GM19238 (cell line): ENCODE data around the gene MAP4.
"Not testable (repeated sequence)": the region's sequence is repeated elsewhere in the genome, so short reads cannot be mapped to it uniquely, and the experiment has no call there.

Experiments
- DNase-seq: peaks from one replicate; pipeline ENCODE4 v3.0.0; 2011; ENCODE audit warnings: low spot score; ENCODE audit not compliant: insufficient read length

Gene MAP4

DNA sequence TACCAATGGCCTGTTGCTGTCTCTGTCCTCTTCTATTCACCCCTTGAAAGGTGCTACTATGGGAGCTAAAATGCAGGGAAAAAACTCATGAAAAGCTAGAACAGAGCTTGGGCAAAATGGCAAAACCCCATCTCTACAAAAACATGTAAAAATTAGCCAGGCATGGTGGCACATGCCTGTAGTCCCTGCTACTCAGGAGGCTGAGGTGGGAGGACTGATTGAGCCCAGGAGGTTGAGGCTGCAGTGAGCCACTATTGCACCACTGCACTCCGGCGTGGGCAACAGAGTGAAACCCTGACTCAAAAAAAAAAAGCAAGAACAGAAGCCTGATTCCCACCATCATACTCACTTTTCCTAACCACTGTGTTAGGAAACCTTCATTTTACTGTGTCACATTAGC, 1.9 kb downstream of the MAP4 start:
- DNase-seq = no peak

DNA sequence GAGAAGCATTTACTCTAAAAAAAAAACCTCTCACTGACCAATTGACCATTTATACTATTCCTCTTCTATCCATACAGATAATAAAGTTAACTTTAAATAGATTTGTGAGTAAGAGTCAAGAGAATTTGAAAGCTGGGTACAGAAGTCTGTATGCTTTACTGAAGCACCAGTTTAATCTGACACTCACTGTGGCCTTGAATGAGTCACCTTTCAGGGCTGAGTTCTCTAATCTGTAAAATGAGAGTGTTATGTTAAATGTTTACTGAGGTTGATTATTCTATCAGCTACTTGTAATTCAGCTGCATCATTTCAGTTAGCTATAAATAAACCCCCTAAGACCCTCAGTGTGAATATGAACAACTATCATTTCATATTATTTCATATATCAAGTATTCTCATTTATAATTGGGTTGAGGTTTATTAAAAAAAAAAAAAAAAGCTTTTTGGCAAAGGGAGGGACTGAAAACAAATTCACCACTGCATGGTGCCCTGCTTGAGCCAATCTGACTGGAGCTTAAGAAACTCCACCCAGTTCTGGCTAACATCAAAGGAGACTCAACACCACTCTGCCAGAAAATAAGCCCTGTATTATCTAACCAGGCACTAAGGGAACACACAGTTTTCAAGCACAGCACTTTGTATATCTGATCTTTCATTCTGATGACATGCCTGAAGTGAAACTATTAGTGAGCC, 2.8 kb downstream of the MAP4 start:
- DNase-seq = no peak

DNA sequence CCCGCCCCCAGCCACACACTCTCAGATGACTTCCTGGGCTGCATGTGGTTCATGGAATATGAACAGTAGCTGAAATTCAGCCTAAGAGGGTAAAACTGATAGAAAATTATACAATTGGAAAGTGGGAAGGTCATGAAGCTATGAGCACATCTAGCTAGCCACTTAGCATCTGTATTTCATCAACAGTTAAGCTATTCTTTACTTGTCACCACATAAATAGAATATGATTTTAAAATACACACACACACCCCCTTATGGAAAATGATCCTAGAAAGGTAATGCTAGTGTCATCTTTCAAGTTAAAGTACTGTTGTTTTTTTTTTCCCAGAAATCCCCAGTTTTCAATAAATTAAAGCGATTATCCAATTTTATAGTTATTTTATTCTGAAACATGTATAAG, 3.6 kb downstream of the MAP4 start:
- no peak for DNase-seq

DNA sequence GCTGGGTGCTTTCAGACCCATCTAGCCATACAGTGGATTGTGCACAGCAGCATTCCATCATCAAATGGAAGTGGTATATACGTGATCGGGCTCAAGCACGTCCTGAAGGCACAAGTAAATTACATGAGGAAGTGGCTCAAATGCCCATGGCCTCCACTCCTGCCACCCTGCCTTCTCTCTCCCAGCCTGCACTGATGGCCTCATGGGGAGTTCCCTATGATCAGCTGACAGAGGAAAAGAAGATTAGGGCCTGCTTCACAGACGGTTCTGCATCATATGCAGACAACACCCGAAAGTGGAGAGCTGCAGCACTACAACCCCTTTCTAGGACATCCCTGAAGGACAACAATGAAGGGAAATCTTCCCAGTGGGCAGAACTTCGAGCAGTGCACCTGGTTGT, 8.2 kb downstream of the MAP4 start:
- not testable (repeated sequence) for DNase-seq

DNA sequence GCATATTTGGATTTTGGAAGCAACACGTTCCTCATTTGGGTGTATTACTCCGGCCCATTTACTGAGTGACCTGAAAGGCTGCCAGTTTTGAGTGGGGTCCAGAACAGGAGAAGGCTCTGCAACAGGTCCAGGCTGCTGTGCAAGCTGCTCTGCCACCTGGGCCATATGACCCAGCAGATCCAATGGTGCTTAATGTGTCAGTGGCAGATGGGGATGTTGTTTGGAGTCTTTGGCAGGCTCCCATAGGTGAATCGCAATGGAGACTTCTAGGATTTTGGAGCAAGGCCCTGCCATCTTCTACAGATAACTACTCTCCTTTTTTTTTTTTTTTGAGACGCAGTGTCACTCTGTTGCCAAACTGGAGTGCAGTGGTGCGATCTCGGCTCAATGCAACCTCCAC, 8.9 kb downstream of the MAP4 start:
- not testable (repeated sequence) for DNase-seq

DNA sequence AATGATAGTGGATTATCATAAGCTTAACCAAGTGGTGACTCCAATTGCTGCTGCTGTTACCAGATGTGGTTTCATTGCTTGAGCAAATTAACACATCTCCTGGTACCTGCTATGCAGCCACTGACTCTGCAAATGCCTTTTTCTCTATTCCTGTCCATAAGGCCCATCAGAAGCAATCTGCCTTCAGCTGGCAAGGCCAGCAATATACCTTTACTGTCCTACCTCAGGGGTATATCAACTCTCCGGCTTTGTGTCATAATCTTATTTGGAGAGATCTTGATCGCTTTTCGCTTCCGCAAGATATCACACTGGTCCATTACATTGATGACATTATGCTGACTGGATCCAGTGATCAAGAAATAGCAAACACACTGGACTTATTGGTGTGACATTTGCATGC, 9.4 kb downstream of the MAP4 start:
- DNase-seq = not testable (repeated sequence)

DNA sequence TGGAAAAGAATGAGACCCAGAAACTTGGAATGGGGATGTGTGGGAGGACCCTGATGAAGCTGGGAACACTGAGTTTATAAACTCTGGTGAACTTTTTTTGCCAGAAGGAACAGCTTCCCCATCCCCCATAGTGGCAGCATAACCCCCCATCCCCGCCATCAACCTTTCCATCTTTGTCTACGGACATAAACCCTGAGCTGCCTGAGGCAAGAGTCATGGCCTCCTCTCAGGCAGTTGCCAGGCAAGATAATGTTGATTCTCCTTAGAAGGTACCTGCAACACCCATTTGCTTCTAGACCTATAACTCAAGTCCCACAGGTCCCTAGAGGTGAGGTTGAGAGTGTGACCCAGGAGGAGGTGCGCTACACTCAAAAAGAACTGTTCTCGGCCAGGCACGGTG, 11.5 kb downstream of the MAP4 start:
- no peak for DNase-seq

DNA sequence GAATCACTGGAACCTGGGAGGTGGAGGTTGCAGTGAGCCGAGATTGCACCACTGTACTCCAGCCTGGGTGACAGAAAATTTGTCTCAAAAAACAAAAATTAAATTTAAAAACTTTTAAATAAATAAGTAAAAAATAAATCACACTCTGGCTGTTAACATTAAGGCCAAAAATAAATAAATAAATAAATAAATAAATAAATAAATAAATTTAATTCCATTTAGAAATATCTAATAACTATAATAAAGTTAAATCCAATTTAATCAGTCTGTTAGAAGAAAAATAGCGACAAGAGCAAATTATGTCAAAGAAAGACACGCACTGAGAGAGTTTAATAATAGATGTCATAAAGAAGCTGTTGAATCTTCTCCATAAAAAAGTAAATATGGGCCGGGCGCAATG, 13.4 kb downstream of the MAP4 start:
- DNase-seq = no peak

DNA sequence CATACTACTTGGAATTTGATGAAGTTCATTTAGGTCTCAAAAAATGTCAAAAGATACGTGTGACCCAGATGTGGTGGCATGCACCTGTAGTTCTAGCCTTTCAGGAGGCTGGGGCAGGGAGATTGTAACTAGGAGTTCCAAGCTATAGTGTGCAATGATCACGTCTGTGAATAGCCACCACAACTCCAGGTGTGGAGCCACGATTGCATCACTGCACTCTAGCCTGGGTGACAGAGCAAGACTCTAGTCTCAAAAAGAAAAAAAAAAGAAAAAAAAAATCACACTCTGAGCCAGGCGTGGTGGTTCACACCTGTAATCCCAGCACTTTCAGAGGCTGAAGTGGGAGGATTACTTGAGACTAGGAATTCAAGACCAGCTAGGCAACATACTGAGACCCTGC, 14.2 kb downstream of the MAP4 start:
- DNase-seq = no peak

DNA sequence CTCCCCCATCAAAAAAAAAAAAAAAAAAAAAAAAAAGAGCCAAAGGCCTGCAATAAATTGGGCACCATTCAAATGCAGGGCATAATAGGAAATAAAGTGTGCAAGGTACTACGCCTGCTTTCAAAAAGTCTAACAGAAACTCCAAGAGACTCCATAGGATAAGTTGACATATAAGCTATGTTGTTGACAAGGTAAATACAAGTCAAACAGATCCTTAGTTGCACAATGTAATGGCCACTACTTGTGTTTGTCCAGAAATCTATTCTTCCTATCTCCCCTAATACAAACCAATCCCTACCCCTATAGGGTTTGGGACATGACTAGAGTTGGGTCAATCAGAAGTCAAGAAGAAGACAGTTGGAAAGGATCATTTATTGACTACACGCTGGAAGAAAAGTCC, 16.0 kb downstream of the MAP4 start:
- no peak for DNase-seq

DNA sequence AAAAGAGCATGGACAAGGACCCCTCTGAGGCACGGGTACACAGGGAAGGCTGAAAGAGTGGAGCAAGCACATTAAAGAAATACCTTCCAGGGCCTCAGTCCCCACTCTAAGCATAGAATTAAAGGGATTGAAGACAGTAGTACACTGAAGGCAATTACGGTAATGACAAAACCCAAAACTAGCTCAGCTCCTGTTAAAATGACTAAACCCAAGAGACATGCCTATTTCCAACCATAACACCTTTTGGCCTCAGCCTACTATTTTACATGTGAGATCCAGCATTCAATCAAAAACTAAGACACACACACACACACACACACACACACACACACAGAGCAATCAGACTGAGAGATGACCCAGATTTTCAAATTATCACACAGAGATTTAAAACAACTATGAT, 19.8 kb downstream of the MAP4 start:
- no peak for DNase-seq

DNA sequence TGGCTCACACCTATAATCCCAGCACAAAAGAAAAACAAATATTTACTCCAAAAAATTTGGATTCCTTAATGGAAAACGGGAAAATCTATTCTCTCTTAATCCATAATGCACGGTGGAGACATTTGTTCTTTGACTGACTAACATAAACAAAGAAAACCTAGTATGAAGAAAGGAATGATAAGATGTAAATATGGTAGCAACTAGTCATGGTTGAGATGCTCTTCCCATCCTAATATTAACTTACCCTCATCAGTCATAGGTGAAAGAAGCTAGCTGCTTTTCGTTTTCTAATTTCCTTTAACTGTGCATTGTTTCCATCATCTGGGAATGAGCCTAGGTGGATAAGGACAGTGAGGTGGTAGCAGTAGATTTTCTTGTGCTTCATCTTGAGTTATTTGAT, 22.0 kb downstream of the MAP4 start:
- DNase-seq = no peak

DNA sequence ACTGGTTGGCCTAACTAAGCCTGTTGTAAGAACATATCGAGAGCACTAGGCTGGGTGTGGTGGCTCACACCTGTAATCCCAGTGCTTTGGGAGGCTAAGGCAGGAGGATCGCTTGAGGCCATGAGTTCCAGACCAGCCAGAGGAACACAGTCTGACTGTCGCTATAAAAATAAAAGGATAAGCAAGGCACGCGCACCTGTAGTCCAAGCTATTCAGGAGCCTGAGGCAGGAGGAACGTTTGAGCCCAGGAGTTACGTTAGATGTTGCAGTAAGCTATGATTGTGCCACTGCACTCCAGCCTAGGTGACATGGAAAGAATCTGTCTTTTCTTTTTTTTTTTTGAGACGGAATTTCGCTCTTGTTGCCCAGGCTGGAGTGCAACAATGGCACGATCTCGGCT, 24.9 kb downstream of the MAP4 start:
- DNase-seq = no peak

DNA sequence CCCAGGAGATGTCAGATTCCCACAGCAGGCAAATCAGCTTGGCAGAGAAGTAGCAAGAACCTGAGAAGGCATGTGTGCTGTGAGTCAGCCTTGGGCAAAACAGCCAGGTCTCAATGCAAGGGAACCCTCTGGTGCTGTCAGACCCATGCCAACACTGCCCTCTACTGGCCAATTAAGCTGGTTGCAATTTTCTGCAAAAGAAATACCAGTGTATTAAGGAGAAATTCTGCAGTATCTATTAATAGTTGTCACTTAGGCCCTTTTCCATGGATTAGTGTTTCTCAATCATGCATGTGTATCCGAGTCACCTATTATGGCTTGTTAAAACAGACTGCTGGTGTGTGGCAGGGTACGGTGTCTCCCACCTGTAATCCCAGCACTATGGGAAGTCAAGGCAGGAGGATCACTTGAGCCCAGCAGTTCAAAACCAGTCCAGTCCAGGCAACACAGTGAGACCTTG, 26.2 kb downstream of the MAP4 start:
- DNase-seq = peak; percentile 30

DNA sequence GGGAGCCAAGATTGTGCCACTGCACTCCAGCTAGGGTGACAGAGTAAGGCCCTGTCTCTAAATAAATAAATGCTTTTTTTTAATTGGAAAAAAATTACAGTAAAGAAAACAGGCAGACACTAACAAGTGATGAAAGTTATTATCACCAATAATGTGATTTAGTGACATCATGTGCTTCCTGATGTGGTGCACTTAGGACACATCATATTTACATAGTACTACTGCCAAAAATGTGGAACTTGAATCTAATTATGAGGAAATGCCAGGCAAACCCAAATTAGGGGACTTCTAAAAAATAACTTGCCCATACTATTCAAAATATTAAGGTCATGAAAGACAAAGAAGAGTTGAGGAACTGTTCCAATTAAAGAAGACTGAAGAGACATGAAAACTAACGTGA, 30.8 kb downstream of the MAP4 start:
- no peak for DNase-seq

DNA sequence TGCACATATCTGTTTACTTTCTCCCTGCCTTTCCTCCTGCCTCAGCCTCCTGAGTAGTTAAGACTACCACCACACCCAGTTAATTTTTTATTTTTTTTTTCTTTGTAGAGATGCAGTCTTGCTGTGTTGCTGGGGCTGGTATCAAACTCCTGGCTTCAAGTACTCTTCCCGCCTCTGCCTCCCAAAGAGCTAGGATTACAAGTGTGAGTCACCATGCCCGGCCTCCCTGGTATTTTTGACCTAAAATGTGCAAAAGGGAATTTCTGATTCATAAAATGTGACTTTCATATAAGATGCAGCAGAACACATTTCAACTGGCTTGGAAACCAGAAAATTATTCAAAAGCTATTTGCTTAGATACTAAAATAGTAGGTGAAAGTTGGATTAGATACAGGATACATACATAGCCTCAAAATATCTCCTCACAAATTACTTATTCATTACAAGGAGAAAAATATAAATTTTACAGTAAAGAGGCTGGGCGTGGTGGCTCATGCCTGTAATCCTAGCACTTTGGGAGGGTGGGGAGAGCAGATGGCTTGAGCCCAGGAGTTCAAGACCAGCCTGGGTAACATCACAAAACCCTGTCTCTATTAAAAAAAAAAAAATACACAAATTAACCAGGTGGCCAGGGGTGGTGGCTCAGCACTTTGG, 32.0 kb downstream of the MAP4 start:
- no peak for DNase-seq

DNA sequence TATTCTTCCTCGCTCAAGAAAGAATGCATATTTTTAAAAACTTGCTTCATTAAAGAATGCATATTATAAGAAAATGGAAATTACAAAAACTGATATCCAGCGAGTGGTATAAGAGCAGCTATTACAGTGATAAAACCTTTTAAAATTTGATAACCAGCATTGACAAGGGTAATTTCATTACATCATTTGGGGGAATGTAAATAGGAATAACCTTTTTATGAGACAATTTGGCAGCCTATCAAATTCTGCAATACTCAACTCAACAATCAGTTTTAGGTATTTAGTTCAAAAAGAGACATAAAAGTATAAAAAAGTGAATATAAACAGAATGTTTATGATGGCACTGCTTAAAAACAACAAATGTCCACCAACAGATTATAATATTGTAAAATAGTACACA, 35.4 kb downstream of the MAP4 start:
- DNase-seq = no peak

DNA sequence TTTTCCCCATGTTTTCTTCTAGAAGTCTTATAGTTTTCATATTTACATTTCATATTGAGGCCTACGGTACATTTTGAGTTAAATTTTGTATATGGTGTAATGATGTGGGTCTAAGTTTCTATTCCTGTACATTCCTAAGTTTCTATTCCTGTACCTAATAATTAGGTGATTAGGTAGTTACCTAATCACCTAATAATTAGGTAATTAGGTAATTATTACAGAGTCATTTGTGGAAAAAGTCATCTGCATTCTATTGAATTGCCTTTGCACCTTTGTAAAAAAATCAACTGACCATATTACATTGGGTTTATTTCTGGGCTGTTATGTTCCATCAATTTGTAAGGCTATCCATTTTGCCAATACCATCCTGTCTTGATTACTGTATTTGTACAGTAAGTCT, 37.1 kb downstream of the MAP4 start:
- no peak for DNase-seq

DNA sequence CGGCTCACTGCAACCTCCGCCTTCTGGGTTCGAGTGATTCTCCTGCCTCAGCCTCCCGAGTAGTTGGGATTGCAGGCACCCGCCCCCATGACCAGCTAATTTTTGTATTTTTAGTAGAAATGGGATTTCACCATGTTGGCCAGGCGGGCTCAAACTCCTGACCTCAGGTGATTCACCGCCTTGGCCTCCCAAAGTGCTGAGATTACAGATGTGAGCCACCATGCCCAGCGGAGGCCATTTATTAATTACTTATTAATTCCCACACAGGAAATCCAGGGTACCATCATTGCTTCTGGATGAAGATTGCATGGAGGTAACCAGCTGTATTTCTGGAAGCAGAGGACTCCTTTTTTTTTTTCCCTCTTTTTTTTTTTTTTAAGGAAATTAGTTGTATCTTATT, 37.8 kb downstream of the MAP4 start:
- no peak for DNase-seq

DNA sequence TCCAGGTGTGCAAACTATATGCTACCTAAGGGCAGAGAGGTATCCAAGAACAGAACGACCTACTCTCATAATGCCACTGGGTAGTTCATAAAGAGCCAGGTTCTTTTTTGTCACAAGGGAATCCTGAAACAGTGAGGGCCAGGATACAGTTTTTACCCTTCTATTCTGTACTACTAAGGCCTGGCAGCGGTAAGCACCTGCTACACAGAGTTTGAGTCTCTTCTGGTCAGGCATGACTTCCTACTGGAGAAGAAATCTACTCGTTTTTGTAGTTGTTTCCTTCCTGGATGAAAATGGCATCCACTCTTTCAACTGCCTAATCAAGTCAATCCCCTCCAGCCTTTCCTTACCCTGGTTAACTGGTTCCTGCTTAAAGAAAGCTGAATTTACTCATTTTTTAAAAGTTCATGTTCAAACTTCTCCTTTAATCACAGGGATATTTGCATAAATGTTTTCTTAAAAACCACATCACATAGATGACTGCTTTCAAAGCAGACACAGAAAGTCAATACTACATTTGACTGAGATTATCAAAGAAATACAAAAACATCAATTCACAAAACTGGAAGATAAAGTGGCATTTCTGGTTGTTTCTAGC, 40.0 kb downstream of the MAP4 start:
- DNase-seq = peak; percentile 4

DNA sequence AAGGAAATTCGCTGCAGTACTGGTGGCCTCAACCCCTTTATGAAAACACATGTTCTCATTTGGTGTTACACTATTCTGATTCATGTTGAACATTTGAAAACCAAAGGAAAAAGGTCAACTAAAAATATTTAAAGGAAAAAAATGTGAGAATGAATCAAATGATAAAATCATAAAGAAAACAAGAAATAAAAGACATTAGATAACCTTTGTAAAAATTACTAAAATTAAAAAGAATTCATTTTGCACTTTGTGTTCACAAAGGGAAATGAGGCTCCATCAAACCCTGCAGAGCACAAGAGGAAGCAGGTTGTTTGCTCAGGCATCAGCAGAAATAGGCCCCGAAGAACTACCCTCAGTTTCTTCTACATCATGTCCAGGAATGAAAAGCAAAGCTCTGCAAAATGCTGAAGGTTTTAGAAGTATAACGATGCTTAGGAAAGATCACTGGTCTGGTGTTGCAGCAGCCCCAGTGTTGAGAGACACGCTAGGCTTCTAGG, 41.2 kb downstream of the MAP4 start:
- no peak for DNase-seq

DNA sequence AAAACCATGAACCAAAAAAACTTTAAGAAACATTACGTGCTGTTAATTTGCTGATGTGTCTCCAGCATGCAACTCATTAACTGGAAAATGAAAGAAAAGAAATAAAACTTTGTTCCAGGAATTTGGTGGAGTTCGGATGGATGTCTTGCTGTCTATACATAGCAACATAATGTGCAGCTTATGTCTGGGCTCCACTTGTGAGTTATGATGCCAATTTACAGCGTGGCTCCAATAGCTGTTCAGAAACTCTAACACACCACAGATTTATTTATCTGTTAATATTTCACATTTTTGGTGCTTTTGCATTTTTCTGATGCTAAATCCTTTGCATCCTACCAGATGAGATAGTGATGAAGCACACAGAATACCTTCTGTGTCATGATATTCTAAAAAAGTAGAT, 45.1 kb downstream of the MAP4 start:
- DNase-seq = no peak

DNA sequence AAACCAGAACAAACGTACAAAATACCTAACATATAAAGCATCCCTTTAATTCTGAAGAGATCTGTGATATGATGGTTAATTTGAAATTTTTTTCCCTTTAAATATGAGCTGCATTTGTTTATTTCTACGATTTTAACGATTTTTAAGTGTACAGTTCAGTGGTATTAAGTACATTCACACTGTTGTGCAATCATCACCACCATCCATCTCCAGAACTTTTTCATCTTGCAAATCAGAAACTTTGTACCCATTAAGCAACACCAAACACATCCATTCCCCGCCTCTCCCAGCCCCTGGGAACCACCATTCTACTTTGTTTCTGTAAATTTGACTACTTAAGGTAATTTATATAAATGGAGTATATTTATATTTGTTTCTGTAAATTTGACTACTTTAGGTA, 51.5 kb downstream of the MAP4 start:
- no peak for DNase-seq
